MG63 (cell line): ENCODE data around the gene PARVA. TPM values are rescaled to one million over a fixed set of nuclear protein-coding genes. Genes with fewer than 3 reads are reported as not detected.
A peak's percentile ranks its signal among the peaks of the same experiment; 100 is the strongest.

Experiments
- DNase-seq: peaks from one replicate; pipeline ENCODE4 v3.0.0-alpha.2; 2020
- H3K27me3 ChIP-seq: fragments of 250-450 bp; sonication (Bioruptor Pico); 2 replicates; pipeline ENCODE4 v1.5.1; 2020; ENCODE audit warnings: mild to moderate bottlenecking, moderate library complexity
- H3K36me3 ChIP-seq: fragments of 250-450 bp; sonication (Bioruptor Pico); 2 replicates; pipeline ENCODE4 v1.5.1; 2020; ENCODE audit warnings: mild to moderate bottlenecking, moderate library complexity
- H3K4me3 ChIP-seq: fragments of 250-450 bp; sonication (Bioruptor Pico); 2 replicates; pipeline ENCODE4 v1.5.1; 2020; ENCODE audit warnings: mild to moderate bottlenecking, moderate library complexity
- H3K9me3 ChIP-seq: fragments of 250-450 bp; sonication (Bioruptor Pico); 2 replicates; pipeline ENCODE4 v1.5.1; 2020; ENCODE audit warnings: mild to moderate bottlenecking, moderate library complexity
- total RNA-seq: library from RNA; depleted of rRNA; stranded (reverse); fragments of >200 nt; shearing (Covaris generic); gene quantifications from 2 replicates; pipeline ENCODE4 v1.2.3, GENCODE V29; 2014; ENCODE audit warnings: low replicate concordance

Gene PARVA
- total RNA-seq, 1 experiment from 2014 or later: 27.9 TPM

DNA sequence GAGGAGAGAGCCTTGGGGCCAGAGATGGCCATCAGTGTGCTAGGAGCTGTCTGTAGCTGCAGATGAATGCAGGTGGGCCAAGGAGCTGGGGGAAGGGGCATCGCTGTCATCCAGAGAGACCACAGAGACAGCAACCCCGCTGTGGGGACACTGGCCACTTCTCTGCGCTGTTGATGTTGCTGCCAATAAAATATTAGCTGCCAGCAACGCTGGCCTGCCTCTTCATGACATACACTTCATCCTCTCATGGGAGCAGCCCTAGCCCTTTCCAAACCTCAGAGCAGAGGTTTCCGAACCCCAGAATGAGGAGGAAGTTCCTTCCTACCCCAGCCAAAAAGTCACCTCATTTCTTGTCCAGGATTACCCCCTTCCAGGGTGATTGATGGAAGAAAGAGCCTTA lies 106.2 kb downstream of the PARVA start:
- DNase-seq: no peak
- peaks cover 10% of the 10 kb centered on the region for H3K9me3 ChIP-seq
- H3K4me3 ChIP-seq: no peak overlapping the region
- peaks cover 45% of the 10 kb centered on the region for H3K36me3 ChIP-seq
- H3K27me3 ChIP-seq: no peaks in the 10 kb centered on the region

DNA sequence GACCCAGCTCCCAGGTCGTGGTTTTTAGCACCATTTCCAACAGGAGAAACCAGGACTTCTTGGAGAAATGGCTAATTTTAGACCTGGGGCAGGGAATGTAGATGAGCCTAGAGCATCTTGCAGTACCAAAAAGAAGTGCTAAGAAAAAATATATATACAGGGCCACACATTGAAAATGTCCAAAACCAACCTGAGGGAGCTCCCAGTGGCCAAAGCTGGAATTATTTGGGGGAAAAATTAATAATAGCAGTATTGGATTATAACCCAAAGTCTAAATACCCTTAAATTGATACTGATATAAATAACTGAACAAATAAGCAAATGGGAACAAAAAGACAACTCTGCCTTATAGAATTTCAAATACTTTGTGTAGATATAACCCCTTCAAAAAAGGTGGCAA lies 108.0 kb downstream of the PARVA start:
- Histone ChIP-seq H3K4me3 (no peak overlapping the region), H3K9me3 (peaks cover 19% of the 10 kb centered on the region), H3K36me3 (peaks cover 45% of the 10 kb centered on the region), H3K27me3 (no peaks in the 10 kb centered on the region)
- DNase-seq: no peak

DNA sequence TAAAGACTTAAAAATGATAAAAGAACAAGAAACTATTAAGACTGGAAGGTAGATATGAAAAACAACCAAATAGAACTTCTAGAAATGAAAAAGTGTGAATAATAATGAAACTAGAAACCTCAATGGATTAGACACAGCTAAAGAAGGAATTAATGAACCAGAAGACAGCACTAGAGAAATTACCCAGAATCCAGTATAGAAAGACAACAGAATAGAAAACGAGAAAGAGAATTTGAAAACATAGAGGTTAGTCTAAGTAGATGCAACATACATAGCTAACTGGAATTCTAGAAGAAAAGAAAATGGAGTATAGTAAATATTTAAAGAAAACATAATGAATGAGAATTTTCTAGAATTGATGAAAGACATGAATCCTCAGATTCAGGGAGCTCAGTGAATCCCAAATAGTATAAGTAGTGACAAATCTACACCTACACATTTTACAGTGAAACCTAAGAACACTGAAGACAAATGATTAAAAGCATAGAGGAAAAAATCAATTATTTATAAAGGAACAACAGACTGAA lies 111.9 kb downstream of the PARVA start:
- H3K27me3 ChIP-seq: no peaks in the 10 kb centered on the region
- no peak for DNase-seq
- peaks cover 19% of the 10 kb centered on the region for H3K9me3 ChIP-seq
- H3K4me3 ChIP-seq: no peak overlapping the region
- peaks cover 28% of the 10 kb centered on the region for H3K36me3 ChIP-seq

DNA sequence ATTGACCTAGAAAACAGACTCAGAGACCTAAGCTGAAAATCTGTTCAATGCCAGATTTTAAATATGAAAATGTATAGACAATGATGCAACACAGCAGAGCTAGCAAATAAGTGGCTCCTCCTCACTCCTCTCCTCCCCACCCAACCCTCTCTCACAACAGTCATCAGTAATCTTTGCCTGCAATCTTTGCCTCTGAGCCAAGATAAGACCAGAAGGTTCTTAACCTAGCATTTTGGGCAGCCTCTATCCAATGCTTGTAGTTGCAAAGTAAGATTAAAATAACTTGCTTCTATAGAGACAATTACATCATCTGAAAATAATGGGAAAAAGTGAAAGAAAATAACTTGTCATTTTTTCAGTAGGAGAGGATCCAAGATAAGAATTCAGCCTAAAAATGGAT lies 117.3 kb downstream of the PARVA start:
- Histone ChIP-seq H3K9me3 (peaks cover 1% of the 10 kb centered on the region), H3K27me3 (no peaks in the 10 kb centered on the region), H3K36me3 (peaks cover 29% of the 10 kb centered on the region), H3K4me3 (no peak overlapping the region)
- DNase-seq: no peak

DNA sequence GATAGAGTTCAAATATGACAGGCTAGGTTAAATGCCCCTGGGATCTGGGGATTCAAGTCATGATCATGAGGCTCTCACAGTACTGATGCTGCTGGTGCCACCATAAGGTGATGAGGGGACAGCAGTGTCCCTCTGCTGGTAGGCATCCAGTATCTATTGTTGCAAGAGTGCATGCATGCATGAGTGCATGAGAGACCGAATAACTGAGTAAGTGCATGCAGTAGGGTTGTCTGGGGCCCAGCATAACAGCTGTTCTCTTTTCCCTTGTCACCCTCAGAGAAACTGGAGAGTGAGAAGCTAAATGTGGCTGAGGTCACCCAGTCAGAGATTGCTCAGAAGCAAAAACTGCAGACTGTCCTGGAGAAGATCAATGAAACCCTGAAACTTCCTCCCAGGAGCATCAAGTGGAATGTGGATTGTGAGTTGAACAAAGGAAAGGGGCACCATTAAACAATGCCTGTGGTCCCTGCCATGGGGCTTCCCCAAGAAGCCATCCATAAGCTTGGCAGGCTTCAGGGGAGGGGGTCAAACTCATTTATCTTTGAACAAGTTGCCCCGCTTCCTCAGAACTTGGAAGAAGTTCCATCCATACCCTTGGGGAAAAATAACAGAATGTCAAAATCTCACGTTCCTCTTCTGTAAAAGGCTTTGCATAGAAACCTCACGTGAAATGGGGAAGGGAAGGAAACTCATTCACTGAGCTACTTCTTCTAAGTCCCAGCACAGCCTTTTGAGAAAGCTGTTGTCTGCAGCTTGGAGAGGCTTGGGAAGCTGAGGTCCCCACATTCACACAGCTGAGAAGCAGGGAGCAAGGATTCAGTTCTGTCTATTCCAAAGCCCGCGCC lies 119.0 kb downstream of the PARVA start:
- Histone ChIP-seq H3K27me3 (no peaks in the 10 kb centered on the region), H3K4me3 (no peak overlapping the region), H3K36me3 (peaks cover 37% of the 10 kb centered on the region), H3K9me3 (no peaks in the 10 kb centered on the region)
- DNase-seq: no peak

DNA sequence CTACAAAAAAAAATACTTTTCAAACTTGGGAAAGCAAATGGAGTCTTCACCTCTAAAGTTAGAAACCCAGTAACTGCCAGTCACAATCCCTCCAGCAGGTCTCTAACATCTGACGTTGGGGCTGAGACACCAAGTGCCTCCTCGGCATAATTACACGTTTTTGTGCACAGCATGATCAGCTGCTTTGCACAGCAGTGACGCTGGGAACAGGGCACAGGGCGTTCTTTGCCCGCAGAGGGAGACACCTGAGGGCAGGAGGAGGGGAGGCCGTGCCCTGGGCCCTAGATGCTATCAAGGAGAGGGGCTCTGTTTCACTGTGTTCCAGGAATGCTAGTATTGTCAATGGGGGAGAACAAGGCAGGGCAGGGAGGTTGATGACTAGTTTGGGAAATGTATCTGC lies 120.1 kb downstream of the PARVA start:
- peaks cover 44% of the 10 kb centered on the region for H3K36me3 ChIP-seq
- H3K9me3 ChIP-seq: no peaks in the 10 kb centered on the region
- no peak overlapping the region for H3K4me3 ChIP-seq
- DNase-seq: no peak
- H3K27me3 ChIP-seq: no peaks in the 10 kb centered on the region

DNA sequence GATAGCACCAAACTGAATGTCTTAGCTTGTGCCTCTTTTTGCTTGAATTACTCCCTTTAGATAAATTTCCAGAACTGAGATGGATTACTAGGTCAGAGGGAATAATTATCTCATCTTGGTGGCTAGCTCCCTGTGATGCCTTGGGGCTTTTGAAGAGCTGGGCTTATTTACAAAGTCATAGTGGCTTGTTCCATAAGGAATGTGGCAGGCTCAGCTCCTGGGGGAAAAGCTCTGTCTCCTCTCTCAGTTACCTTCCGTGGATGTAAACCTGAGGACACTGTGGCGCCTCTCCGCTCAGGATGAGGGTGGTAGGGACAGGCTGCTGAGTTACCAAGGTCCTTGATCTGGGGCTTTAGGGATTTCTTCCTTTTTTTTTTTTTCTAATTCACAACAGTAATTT lies 121.7 kb downstream of the PARVA start:
- H3K27me3 ChIP-seq: no peaks in the 10 kb centered on the region
- H3K36me3 ChIP-seq: peaks cover 48% of the 10 kb centered on the region
- no peak for DNase-seq
- no peak overlapping the region for H3K4me3 ChIP-seq
- no peaks in the 10 kb centered on the region for H3K9me3 ChIP-seq

DNA sequence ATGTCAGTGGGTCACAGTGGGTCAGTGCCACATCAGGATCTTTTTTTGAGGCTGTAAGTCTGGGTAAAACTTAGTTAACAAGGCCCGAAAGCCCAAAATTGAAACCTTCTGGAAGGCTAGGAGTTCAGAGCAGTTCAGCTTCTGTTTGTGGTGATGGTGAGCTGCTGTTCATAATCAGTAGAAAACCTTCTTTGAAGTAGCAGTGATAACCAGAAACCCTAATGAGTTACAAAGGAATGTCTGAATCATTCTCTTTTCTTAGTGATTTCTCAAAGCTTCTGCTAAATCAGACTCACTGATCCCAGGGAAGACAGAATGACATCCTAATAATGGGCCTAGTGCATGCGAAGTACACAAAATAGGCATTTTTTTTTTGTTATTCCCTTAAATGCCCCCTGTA lies 124.7 kb downstream of the PARVA start:
- Histone ChIP-seq H3K27me3 (no peaks in the 10 kb centered on the region), H3K36me3 (peaks cover 35% of the 10 kb centered on the region), H3K4me3 (no peak overlapping the region), H3K9me3 (no peaks in the 10 kb centered on the region)
- no peak for DNase-seq

DNA sequence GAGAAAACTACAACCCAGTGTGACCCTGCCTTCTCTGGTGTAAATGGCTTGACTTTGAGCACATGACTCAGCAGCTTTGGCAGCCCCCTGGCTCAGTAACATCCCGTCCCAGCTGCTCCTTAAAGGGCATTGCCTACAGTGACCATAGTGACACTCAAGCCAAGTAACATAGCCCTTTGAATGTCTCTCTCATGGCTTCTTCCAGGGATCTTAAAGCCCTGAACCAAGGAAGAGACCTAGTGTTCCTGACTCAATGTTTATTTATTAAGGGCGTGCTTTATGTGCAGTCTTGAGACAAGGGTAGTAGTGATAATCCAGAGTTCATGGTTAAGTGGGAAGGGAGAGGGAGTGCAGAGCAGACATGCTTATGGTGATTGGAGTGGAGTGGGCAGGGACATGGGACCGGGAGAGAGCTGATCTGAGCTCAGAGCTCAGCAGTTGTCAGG lies 125.7 kb downstream of the PARVA start:
- H3K27me3 ChIP-seq: no peaks in the 10 kb centered on the region
- H3K4me3 ChIP-seq: no peak overlapping the region
- peak; percentile 57 for DNase-seq
- peaks cover 35% of the 10 kb centered on the region for H3K36me3 ChIP-seq
- no peaks in the 10 kb centered on the region for H3K9me3 ChIP-seq

DNA sequence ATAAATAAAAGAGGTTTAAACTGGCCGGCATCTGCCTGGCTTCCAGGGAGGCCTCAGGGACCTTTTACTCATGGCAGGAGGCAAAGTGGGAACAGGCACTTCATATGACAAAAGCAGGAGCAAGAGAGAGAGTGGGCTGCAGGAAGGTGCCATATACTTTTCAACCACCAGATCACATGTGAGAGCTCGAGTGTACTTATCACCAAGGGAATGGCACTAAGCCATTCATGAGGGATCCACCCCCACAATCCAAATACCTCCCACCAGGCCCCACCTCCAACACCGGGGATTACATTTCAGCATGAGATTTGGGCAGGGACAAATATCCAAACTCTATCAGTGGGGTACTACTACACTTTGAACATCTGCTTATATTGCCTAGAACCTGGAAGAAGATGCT lies 126.5 kb downstream of the PARVA start:
- no peak overlapping the region for H3K4me3 ChIP-seq
- no peak for DNase-seq
- H3K27me3 ChIP-seq: no peaks in the 10 kb centered on the region
- peaks cover 38% of the 10 kb centered on the region for H3K36me3 ChIP-seq
- H3K9me3 ChIP-seq: no peaks in the 10 kb centered on the region

DNA sequence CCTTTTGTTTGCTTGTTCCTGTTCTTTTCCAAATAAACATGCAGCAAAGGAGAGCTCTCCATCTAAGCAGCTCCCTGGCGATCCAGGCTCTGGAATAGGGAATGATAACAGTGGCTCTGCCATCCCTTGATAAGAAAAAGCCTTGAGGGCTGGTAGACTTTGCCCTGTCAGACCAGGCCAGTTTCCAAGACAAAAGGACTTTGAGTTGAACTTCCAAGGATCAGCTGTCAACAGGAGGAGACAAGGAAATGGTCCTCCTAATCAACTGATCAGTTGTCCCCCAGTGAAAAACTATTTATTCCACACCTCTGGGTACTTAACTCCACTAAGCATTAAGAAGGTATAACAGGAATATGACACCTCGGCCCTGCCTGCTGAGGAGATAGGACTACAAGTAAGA lies 127.8 kb downstream of the PARVA start:
- Histone ChIP-seq H3K4me3 (no peak overlapping the region), H3K36me3 (peaks cover 43% of the 10 kb centered on the region), H3K9me3 (no peaks in the 10 kb centered on the region), H3K27me3 (no peaks in the 10 kb centered on the region)
- DNase-seq: no peak

DNA sequence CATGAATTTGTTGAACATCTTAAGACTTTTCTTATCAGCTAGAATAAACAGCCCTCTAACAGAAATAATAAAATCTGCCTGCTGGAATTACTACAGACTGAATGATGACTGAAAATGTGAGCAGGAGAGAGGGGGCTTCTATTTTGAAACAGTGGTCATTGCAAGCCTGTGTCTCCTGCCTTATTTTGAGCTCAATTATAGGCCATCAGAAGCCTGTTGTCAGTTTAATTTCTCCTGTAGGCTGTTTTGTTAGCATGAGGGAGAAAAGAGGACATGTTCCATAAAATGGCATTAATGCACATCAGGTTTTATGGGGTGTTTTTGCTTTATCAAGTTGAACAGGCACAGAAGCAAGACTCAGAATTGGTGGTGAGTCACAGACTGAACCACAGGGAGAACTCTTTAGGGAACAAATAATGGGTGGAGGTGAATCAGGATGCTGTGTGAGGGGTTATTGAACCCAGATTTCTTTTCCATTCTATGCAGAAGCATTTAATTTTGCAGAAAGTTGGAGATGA lies 129.1 kb downstream of the PARVA start:
- no peak for DNase-seq

DNA sequence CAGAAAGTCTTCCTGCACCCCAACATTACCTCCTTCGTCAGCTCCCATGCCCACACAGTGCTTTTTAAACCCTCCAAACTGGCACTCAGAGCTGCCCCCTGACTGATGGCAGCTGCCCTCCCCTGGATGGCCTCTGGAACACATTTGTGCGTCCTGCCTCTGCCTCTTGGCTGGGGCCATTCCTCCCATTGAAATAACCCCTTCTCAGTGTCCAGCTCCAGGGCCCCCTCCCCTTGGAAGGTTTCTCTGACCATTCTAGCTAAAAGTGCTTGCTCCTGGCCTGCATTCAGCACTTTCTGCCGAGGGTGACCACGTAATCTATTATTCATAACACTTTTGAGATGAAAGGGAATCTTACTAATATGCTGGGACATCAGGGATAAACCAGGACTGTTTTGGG lies 130.0 kb downstream of the PARVA start:
- Histone ChIP-seq H3K27me3 (no peaks in the 10 kb centered on the region), H3K36me3 (peaks cover 36% of the 10 kb centered on the region), H3K4me3 (no peak overlapping the region), H3K9me3 (no peaks in the 10 kb centered on the region)
- DNase-seq: no peak

More for the DNA sequence above, 129.1 kb downstream of the PARVA start:
- Histone ChIP-seq H3K9me3 (no peaks in the 10 kb centered on the region), H3K27me3 (no peaks in the 10 kb centered on the region), H3K4me3 (no peak overlapping the region), H3K36me3 (peaks cover 42% of the 10 kb centered on the region)

DNA sequence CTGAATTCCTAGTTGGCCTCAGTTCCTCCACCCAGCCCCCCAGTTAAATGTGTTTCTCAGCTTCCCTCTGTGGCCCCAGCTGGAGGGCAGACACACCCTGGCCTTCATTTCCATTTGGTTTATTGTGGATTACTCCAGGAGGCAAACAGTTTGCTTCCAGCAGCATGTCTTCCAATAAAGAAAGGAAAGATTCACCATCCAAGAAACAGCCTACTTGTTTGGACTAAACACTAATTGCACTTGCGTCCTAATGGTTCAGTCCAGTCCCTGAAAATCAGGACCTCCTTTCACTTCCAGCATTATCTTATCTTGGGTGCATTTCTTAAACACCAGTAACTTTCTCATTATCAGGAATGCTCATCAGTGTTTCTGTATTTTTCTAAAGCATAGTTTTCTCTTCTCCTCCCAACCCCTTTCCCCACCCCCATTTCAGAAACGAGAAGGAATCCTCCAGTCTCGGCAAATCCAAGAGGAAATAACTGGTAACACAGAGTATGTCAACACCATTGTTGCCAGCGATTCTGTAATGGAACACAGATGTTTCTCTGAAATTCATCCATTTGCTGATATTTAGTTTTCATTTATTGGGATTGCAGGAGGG lies 130.9 kb downstream of the PARVA start:
- Histone ChIP-seq H3K4me3 (no peak overlapping the region), H3K27me3 (no peaks in the 10 kb centered on the region), H3K9me3 (no peaks in the 10 kb centered on the region), H3K36me3 (peaks cover 35% of the 10 kb centered on the region)
- peak; percentile 9 for DNase-seq

DNA sequence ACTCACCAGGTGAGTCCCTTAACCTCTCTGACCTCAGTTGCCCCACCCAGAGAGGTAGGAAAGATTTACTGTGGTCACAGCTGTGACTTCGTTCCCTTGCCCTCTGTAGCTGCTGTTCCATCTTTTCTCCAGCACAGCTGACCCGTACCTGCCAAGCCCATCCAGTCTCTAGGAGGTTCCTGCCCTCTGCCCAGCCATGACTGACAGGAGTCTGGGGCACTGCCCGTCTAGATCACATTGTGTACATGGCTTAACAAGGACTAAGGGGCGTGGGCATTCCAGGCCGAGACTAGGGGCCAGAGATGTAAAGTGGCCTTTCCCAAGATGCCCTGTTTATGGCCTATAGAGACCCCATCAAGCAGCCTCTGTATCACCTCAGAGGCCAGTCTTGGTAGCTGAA lies 132.0 kb downstream of the PARVA start:
- DNase-seq: no peak
- Histone ChIP-seq H3K27me3 (no peaks in the 10 kb centered on the region), H3K36me3 (peaks cover 32% of the 10 kb centered on the region), H3K4me3 (no peak overlapping the region), H3K9me3 (no peaks in the 10 kb centered on the region)

DNA sequence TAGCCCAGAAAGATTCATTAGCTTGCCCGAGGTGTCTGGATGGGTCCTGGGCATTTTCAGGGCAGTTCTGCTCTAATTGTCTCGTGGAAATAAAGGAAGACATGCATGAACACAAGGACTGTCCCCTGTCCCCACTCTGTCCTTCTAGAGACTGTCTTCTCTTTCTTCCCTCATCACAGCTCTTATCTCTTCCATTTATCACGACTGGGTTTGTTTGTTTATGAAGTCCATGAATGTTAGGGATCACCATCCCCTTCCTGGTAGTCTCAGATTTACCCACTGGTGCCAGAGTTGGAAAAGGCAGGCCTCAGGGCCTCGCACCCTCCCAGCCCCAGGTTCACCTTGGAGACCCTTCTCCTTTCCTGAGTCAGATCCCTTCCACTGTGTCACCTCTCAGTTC lies 134.8 kb downstream of the PARVA start:
- H3K4me3 ChIP-seq: no peak overlapping the region
- no peaks in the 10 kb centered on the region for H3K9me3 ChIP-seq
- H3K27me3 ChIP-seq: no peaks in the 10 kb centered on the region
- peaks cover 25% of the 10 kb centered on the region for H3K36me3 ChIP-seq
- no peak for DNase-seq

DNA sequence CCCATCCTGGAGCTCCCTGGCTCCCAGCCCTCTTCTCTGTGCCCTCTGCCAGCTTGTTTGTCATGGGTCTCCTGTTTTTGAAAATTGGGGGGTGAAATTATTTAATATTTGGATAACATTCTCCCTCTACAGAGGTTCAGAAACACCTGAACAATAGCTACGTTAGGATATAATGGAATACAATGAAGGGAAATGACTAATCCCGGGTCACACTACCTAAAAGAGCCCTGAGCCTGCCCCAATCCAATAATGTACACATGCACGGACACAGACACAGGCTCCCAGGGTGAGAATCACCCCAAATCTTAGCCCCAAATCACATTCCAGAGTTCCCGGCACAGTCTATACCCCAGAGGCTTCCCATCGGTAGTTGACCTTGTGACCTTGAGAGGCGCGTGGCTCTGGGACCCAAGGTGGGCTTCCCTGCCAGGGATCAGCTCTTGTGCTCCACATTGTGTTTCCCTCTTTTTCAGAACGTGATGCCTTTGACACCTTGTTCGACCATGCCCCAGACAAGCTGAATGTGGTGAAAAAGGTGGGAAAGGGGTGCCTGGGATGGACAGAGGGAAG lies 135.5 kb downstream of the PARVA start:
- no peak for DNase-seq
- Histone ChIP-seq H3K36me3 (peaks cover 22% of the 10 kb centered on the region), H3K4me3 (no peak overlapping the region), H3K27me3 (no peaks in the 10 kb centered on the region), H3K9me3 (no peaks in the 10 kb centered on the region)
